ENCODE results near the gene PDE5A.

- no peak for TF ChIP-seq POLR2A (IDR thresholded peaks at IDR 0.05)
- no peak for TF ChIP-seq CTCF (IDR thresholded peaks at IDR 0.05)
These were observed 26.7 kb upstream of the PDE5A start for GRCh38 chr4:119655111-119655837.
